ENCODE data around the gene OMP.

DNA sequence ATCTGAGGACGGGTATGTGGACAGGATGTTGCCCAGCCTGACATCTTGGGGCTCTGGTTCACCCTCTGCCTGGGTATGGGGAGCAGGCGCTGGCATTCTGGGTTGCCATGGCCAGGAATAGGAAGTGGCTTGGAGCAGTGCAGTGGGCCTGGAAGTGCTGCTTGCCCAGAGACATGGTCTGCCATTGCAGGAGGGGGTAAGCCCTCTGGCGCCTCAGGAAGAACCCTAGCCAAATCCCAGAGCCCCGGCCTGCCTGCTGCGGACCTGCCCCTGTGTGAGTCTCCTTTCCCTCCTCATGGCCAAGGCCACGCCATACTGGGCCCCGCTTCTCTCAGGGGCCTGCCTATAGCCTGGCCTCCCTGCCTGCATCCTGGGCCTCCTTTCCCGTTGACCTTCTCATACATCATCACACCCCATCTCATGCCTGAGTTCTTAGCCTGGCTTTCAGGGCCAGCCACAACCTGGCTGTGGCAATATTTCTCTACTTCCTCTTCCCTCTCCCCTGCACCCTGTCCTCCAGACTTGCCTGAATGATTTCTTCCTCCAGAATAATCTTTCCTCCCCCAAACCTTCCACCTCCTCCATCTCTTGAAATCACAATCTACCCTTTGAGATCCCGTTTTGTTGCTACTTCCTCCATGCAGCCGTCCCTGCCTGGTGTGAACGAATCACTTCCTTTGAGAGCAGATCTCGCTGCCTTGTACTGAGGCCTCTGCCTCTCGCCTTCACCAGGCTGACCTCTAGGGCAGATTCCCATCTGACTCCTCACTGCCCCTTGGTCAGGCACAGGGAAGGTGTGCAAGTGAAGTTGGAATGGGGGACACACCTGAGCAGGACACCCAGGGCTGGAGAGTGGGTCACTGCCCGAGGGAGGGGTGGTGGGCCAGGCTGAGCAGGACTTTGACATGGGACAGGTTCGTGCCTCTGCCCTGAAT, 30.7 kb upstream of the OMP start:
- TF ChIP-seq, protein P1, sequence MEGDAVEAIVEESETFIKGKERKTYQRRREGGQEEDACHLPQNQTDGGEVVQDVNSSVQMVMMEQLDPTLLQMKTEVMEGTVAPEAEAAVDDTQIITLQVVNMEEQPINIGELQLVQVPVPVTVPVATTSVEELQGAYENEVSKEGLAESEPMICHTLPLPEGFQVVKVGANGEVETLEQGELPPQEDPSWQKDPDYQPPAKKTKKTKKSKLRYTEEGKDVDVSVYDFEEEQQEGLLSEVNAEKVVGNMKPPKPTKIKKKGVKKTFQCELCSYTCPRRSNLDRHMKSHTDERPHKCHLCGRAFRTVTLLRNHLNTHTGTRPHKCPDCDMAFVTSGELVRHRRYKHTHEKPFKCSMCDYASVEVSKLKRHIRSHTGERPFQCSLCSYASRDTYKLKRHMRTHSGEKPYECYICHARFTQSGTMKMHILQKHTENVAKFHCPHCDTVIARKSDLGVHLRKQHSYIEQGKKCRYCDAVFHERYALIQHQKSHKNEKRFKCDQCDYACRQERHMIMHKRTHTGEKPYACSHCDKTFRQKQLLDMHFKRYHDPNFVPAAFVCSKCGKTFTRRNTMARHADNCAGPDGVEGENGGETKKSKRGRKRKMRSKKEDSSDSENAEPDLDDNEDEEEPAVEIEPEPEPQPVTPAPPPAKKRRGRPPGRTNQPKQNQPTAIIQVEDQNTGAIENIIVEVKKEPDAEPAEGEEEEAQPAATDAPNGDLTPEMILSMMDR (IDR thresholded peaks at IDR 0.05; ENCODE audit: insufficient read depth, low read length) = no peak
- TF ChIP-seq SPI1 (IDR thresholded peaks at IDR 0.05; ENCODE audit: borderline replicate concordance, low read depth) (no peak; the same call in 1 of the 2 replicates), POLR2AphosphoS5 (IDR thresholded peaks at IDR 0.05; ENCODE audit: low read depth) (no peak), GABPA (IDR thresholded peaks at IDR 0.05; ENCODE audit: low read depth) (no peak)

Data from HL-60 (cell line).